MG63 (cell line): Measurements from ENCODE around the gene NME7. TPM values are rescaled to one million over a fixed set of nuclear protein-coding genes. Genes with fewer than 3 reads are reported as not detected.
A peak's percentile ranks its signal among the peaks of the same experiment; 100 is the strongest.
"Not testable (repeated sequence)": the region's sequence is repeated elsewhere in the genome, so short reads cannot be mapped to it uniquely, and the experiment has no call there.

Source experiments
- DNase-seq: peaks from one replicate; pipeline ENCODE4 v3.0.0-alpha.2; 2020
- H3K27me3 ChIP-seq: fragments of 250-450 bp; sonication (Bioruptor Pico); 2 replicates; pipeline ENCODE4 v1.5.1; 2020; ENCODE audit warnings: mild to moderate bottlenecking, moderate library complexity
- H3K36me3 ChIP-seq: fragments of 250-450 bp; sonication (Bioruptor Pico); 2 replicates; pipeline ENCODE4 v1.5.1; 2020; ENCODE audit warnings: mild to moderate bottlenecking, moderate library complexity
- H3K4me3 ChIP-seq: fragments of 250-450 bp; sonication (Bioruptor Pico); 2 replicates; pipeline ENCODE4 v1.5.1; 2020; ENCODE audit warnings: mild to moderate bottlenecking, moderate library complexity
- H3K9me3 ChIP-seq: fragments of 250-450 bp; sonication (Bioruptor Pico); 2 replicates; pipeline ENCODE4 v1.5.1; 2020; ENCODE audit warnings: mild to moderate bottlenecking, moderate library complexity
- total RNA-seq: library from RNA; depleted of rRNA; stranded (reverse); fragments of >200 nt; shearing (Covaris generic); gene quantifications from 2 replicates; pipeline ENCODE4 v1.2.3, GENCODE V29; 2014; ENCODE audit warnings: low replicate concordance

Gene NME7
- total RNA-seq, 1 experiment from 2014 or later = 10.0 TPM

- DNase-seq, H3K27me3 ChIP-seq, H3K36me3 ChIP-seq, H3K4me3 ChIP-seq: not testable (repeated sequence)
- H3K9me3 ChIP-seq = peaks cover 22% of the 10 kb centered on the region
Measured at GRCh38 chr1:169281562-169281961, 86.0 kb downstream of the NME7 start.

GRCh38 chr1:169271098-169271497 is 96.5 kb downstream of the NME7 start:
- H3K4me3 ChIP-seq = no peak overlapping the region
- no peak for DNase-seq
- H3K9me3 ChIP-seq = no peaks in the 10 kb centered on the region
- H3K27me3 ChIP-seq = no peaks in the 10 kb centered on the region
- no peaks in the 10 kb centered on the region for H3K36me3 ChIP-seq

GRCh38 chr1:169266133-169266532 is 101.5 kb downstream of the NME7 start:
- H3K9me3 ChIP-seq = no peaks in the 10 kb centered on the region
- H3K27me3 ChIP-seq = no peaks in the 10 kb centered on the region
- no peaks in the 10 kb centered on the region for H3K36me3 ChIP-seq
- no peak overlapping the region for H3K4me3 ChIP-seq
- no peak for DNase-seq

- Histone ChIP-seq H3K4me3 (no peak overlapping the region), H3K9me3 (no peaks in the 10 kb centered on the region)
- DNase-seq = no peak
Measured at GRCh38 chr1:169263059-169263458, 104.5 kb downstream of the NME7 start.

GRCh38 chr1:169261884-169262283 is 105.7 kb downstream of the NME7 start:
- Histone ChIP-seq H3K27me3 (no peaks in the 10 kb centered on the region), H3K4me3 (no peak overlapping the region), H3K36me3 (no peaks in the 10 kb centered on the region), H3K9me3 (no peaks in the 10 kb centered on the region)
- DNase-seq = no peak

More at GRCh38 chr1:169263059-169263458, 104.5 kb downstream of the NME7 start:
- Histone ChIP-seq H3K36me3 (no peaks in the 10 kb centered on the region), H3K27me3 (no peaks in the 10 kb centered on the region)

- Histone ChIP-seq H3K27me3 (no peaks in the 10 kb centered on the region), H3K36me3 (no peaks in the 10 kb centered on the region), H3K4me3 (no peak overlapping the region), H3K9me3 (no peaks in the 10 kb centered on the region)
- no peak for DNase-seq
Measured at GRCh38 chr1:169260478-169261151, 107.0 kb downstream of the NME7 start.

GRCh38 chr1:169259816-169260215 is 107.8 kb downstream of the NME7 start:
- no peaks in the 10 kb centered on the region for H3K27me3 ChIP-seq
- no peaks in the 10 kb centered on the region for H3K36me3 ChIP-seq
- DNase-seq = no peak
- H3K9me3 ChIP-seq = no peaks in the 10 kb centered on the region
- no peak overlapping the region for H3K4me3 ChIP-seq

GRCh38 chr1:169250795-169251194 is 116.8 kb downstream of the NME7 start:
- no peaks in the 10 kb centered on the region for H3K9me3 ChIP-seq
- DNase-seq = no peak
- no peaks in the 10 kb centered on the region for H3K36me3 ChIP-seq
- H3K4me3 ChIP-seq = no peak overlapping the region
- no peaks in the 10 kb centered on the region for H3K27me3 ChIP-seq

GRCh38 chr1:169250022-169250421 is 117.6 kb downstream of the NME7 start:
- no peak for DNase-seq
- Histone ChIP-seq H3K9me3 (no peaks in the 10 kb centered on the region), H3K27me3 (no peaks in the 10 kb centered on the region), H3K4me3 (no peak overlapping the region), H3K36me3 (no peaks in the 10 kb centered on the region)

GRCh38 chr1:169249611-169250010 is 118.0 kb downstream of the NME7 start:
- no peaks in the 10 kb centered on the region for H3K27me3 ChIP-seq
- H3K4me3 ChIP-seq = no peak overlapping the region
- no peak for DNase-seq
- no peaks in the 10 kb centered on the region for H3K36me3 ChIP-seq
- no peaks in the 10 kb centered on the region for H3K9me3 ChIP-seq

GRCh38 chr1:169245706-169246105 is 121.9 kb downstream of the NME7 start:
- no peaks in the 10 kb centered on the region for H3K27me3 ChIP-seq
- H3K36me3 ChIP-seq = no peaks in the 10 kb centered on the region
- H3K9me3 ChIP-seq = no peaks in the 10 kb centered on the region
- H3K4me3 ChIP-seq = no peak overlapping the region
- DNase-seq = no peak

GRCh38 chr1:169240449-169241232 is 127.0 kb downstream of the NME7 start:
- peak; percentile 2 for DNase-seq
- no peaks in the 10 kb centered on the region for H3K9me3 ChIP-seq
- no peaks in the 10 kb centered on the region for H3K27me3 ChIP-seq
- peak overlapping the region; percentile 10; the same call in 1 of the 2 replicates for H3K4me3 ChIP-seq
- H3K36me3 ChIP-seq = no peaks in the 10 kb centered on the region

GRCh38 chr1:169236880-169237279 is 130.7 kb downstream of the NME7 start:
- H3K4me3 ChIP-seq = no peak overlapping the region
- H3K36me3 ChIP-seq = no peaks in the 10 kb centered on the region
- no peaks in the 10 kb centered on the region for H3K9me3 ChIP-seq
- DNase-seq = no peak
- no peaks in the 10 kb centered on the region for H3K27me3 ChIP-seq

GRCh38 chr1:169236143-169236542 is 131.5 kb downstream of the NME7 start:
- no peak overlapping the region for H3K4me3 ChIP-seq
- no peak for DNase-seq
- no peaks in the 10 kb centered on the region for H3K36me3 ChIP-seq
- no peaks in the 10 kb centered on the region for H3K27me3 ChIP-seq
- H3K9me3 ChIP-seq = no peaks in the 10 kb centered on the region

GRCh38 chr1:169235568-169235967 is 132.0 kb downstream of the NME7 start:
- no peaks in the 10 kb centered on the region for H3K36me3 ChIP-seq
- H3K27me3 ChIP-seq = no peaks in the 10 kb centered on the region
- H3K4me3 ChIP-seq = no peak overlapping the region
- H3K9me3 ChIP-seq = no peaks in the 10 kb centered on the region
- DNase-seq = no peak

GRCh38 chr1:169234780-169235179 is 132.8 kb downstream of the NME7 start:
- H3K9me3 ChIP-seq = no peaks in the 10 kb centered on the region
- no peaks in the 10 kb centered on the region for H3K27me3 ChIP-seq
- DNase-seq = no peak
- H3K4me3 ChIP-seq = no peak overlapping the region
- no peaks in the 10 kb centered on the region for H3K36me3 ChIP-seq

GRCh38 chr1:169217636-169218035 is 150.0 kb downstream of the NME7 start:
- no peak for DNase-seq
- H3K36me3 ChIP-seq = no peaks in the 10 kb centered on the region
- H3K4me3 ChIP-seq = no peak overlapping the region
- no peaks in the 10 kb centered on the region for H3K27me3 ChIP-seq
- no peaks in the 10 kb centered on the region for H3K9me3 ChIP-seq

GRCh38 chr1:169214598-169214997 is 153.0 kb downstream of the NME7 start:
- H3K36me3 ChIP-seq = no peaks in the 10 kb centered on the region
- no peak overlapping the region for H3K4me3 ChIP-seq
- no peaks in the 10 kb centered on the region for H3K27me3 ChIP-seq
- no peak for DNase-seq
- no peaks in the 10 kb centered on the region for H3K9me3 ChIP-seq
